ENCODE results near the gene EPHB2. TPM values are rescaled to one million over a fixed set of nuclear protein-coding genes. Genes with fewer than 3 reads are reported as not detected.

Gene EPHB2
- total and polyA plus RNA-seq, 2 donors (not counting 1 experiment from before 2014, with no cell fraction given), result 0.07 to 0.39 TPM

GRCh38 chr1:22750685-22751051 lies 40.0 kb downstream of the EPHB2 start:
- Histone ChIP-seq H2AFZ (ENCODE audit: insufficient read depth, low read depth, low read length, poor library complexity, severe bottlenecking) (no peak overlapping the region), H3K9me3 (ENCODE audit: control extremely low read depth in 1 of 3, control insufficient read depth in 2 of 3, insufficient read depth in 1 of 3, low read length in 2 of 3) (no peaks in the 10 kb centered on the region), H3K27ac (ENCODE audit: low read length in 2 of 2) (no peak overlapping the region), H3K4me3 (ENCODE audit: control extremely low read depth in 1 of 5, extremely low read depth in 1 of 5, insufficient read depth in 1 of 5, low read depth in 2 of 5, low read length in 4 of 5) (no peak overlapping the region), H4K20me1 (ENCODE audit: control insufficient read depth, insufficient read depth, low read length, poor library complexity, severe bottlenecking) (no peaks in the 10 kb centered on the region), H3K79me2 (ENCODE audit: control insufficient read depth, insufficient read depth, low read length) (no peaks in the 10 kb centered on the region), H3K36me3 (replicated peaks in 1 of 2; ENCODE audit: control extremely low read depth in 1 of 2, control insufficient read depth in 1 of 2, extremely low read depth in 1 of 2, insufficient read depth in 2 of 2, low read length in 1 of 2) (no peaks in the 10 kb centered on the region), H3K9ac (ENCODE audit: low read length) (no peak overlapping the region), H3K4me1 (ENCODE audit: control insufficient read depth in 2 of 2, insufficient read depth in 2 of 2, low read length in 2 of 2) (no peaks in the 10 kb centered on the region), H3K27me3 (replicated peaks in 1 of 4; ENCODE audit: control extremely low read depth in 1 of 4, control insufficient read depth in 3 of 4, insufficient read depth in 4 of 4, low read length in 3 of 4) (no peaks in the 10 kb centered on the region), H3K4me2 (replicated peaks; ENCODE audit: low read depth, low read length, poor library complexity, severe bottlenecking) (no peak overlapping the region)
- Mint-ChIP-seq H3K4me3 (no peak overlapping the region), H3K9me3 (ENCODE audit: insufficient read depth) (no peaks in the 10 kb centered on the region), H3K4me1 (no peaks in the 10 kb centered on the region), H3K27me3 (peaks cover 3% of the 10 kb centered on the region), H3K27ac (no peak overlapping the region)
- intact Hi-C loops (cut with micrococcal nuclease), result no loop called here
- ATAC-seq (ENCODE audit: low read depth) (no peak), DNase-seq (no peak)
- CTCF ChIA-PET, result no interaction called here
- POLR2A ChIA-PET, result no interaction called here
- 0% methylated on average over 1 of the region's 1 CpG for WGBS (ENCODE audit: insufficient coverage)
- TF ChIP-seq EZH2 (IDR thresholded peaks at IDR 0.05; ENCODE audit: borderline replicate concordance, insufficient read depth, low read depth, low read length, poor library complexity, severe bottlenecking) (no peak), CTCF (IDR thresholded peaks at IDR 0.05) (no peak)

GRCh38 chr1:22751124-22751531 lies 40.5 kb downstream of the EPHB2 start:
- Mint-ChIP-seq H3K27me3 (peaks cover 3% of the 10 kb centered on the region), H3K27ac (no peak overlapping the region), H3K4me1 (no peaks in the 10 kb centered on the region), H3K9me3 (ENCODE audit: insufficient read depth) (no peaks in the 10 kb centered on the region), H3K4me3 (no peak overlapping the region)
- Histone ChIP-seq H3K9ac (ENCODE audit: low read length) (no peak overlapping the region), H3K27ac (ENCODE audit: low read length in 2 of 2) (no peak overlapping the region), H3K4me3 (ENCODE audit: control extremely low read depth in 1 of 5, extremely low read depth in 1 of 5, insufficient read depth in 1 of 5, low read depth in 2 of 5, low read length in 4 of 5) (no peak overlapping the region), H3K79me2 (ENCODE audit: control insufficient read depth, insufficient read depth, low read length) (no peaks in the 10 kb centered on the region), H3K4me2 (replicated peaks; ENCODE audit: low read depth, low read length, poor library complexity, severe bottlenecking) (no peak overlapping the region), H3K4me1 (ENCODE audit: control insufficient read depth in 2 of 2, insufficient read depth in 2 of 2, low read length in 2 of 2) (no peaks in the 10 kb centered on the region), H4K20me1 (ENCODE audit: control insufficient read depth, insufficient read depth, low read length, poor library complexity, severe bottlenecking) (no peaks in the 10 kb centered on the region), H3K27me3 (replicated peaks in 1 of 4; ENCODE audit: control extremely low read depth in 1 of 4, control insufficient read depth in 3 of 4, insufficient read depth in 4 of 4, low read length in 3 of 4) (no peaks in the 10 kb centered on the region), H3K9me3 (ENCODE audit: control extremely low read depth in 1 of 3, control insufficient read depth in 2 of 3, insufficient read depth in 1 of 3, low read length in 2 of 3) (no peaks in the 10 kb centered on the region), H3K36me3 (replicated peaks in 1 of 2; ENCODE audit: control extremely low read depth in 1 of 2, control insufficient read depth in 1 of 2, extremely low read depth in 1 of 2, insufficient read depth in 2 of 2, low read length in 1 of 2) (no peaks in the 10 kb centered on the region), H2AFZ (ENCODE audit: insufficient read depth, low read depth, low read length, poor library complexity, severe bottlenecking) (no peak overlapping the region)
- CTCF ChIA-PET, result no interaction called here
- POLR2A ChIA-PET, result no interaction called here
- DNase-seq (no peak), ATAC-seq (ENCODE audit: low read depth) (no peak)
- intact Hi-C loops (cut with micrococcal nuclease), result no loop called here
- TF ChIP-seq CTCF (IDR thresholded peaks at IDR 0.05) (no peak), EZH2 (IDR thresholded peaks at IDR 0.05; ENCODE audit: borderline replicate concordance, insufficient read depth, low read depth, low read length, poor library complexity, severe bottlenecking) (no peak)
- 94% methylated on average over 6 of the region's 6 CpGs for WGBS (ENCODE audit: insufficient coverage)

Data from B cell (primary cell).